ENCODE data around the gene SORBS1. TPM values are rescaled to one million over a fixed set of nuclear protein-coding genes. Genes with fewer than 3 reads are reported as not detected.

The SORBS1 gene
- total RNA-seq, 4 donors from 2014 or later, result 28.1 to 92.5 (median 41.7) TPM

GRCh38 chr10:95550073-95550672 is 11.0 kb downstream of the SORBS1 start:
- WGBS, result 80% methylated on average over 10 of the region's 10 CpGs
- Histone ChIP-seq H3K9me3 (no peaks in the 10 kb centered on the region), H3K27me3 (no peaks in the 10 kb centered on the region), H3K27ac (no peak overlapping the region), H3K4me1 (peaks cover 2% of the 10 kb centered on the region), H3K4me3 (no peak overlapping the region), H3K36me3 (no peaks in the 10 kb centered on the region)
- TF ChIP-seq POLR2AphosphoS5 (IDR thresholded peaks at IDR 0.05) (no peak), EP300 (IDR thresholded peaks at IDR 0.05) (no peak), CTCF (IDR thresholded peaks at IDR 0.05) (no peak), POLR2A (IDR thresholded peaks at IDR 0.05) (no peak)
- no peak for DNase-seq (ENCODE audit: low spot score in 2 of 2)

GRCh38 chr10:95547791-95548435 is 13.3 kb downstream of the SORBS1 start:
- TF ChIP-seq POLR2A (IDR thresholded peaks at IDR 0.05), result no peak
- no peak for TF ChIP-seq EP300 (IDR thresholded peaks at IDR 0.05)
- TF ChIP-seq CTCF (IDR thresholded peaks at IDR 0.05), result no peak
- no peak for TF ChIP-seq POLR2AphosphoS5 (IDR thresholded peaks at IDR 0.05)
- Histone ChIP-seq H3K4me1 (peaks cover 2% of the 10 kb centered on the region), H3K9me3 (no peaks in the 10 kb centered on the region), H3K27me3 (no peaks in the 10 kb centered on the region), H3K4me3 (no peak overlapping the region), H3K27ac (no peak overlapping the region), H3K36me3 (no peaks in the 10 kb centered on the region)
- no peak for DNase-seq (ENCODE audit: low spot score in 2 of 2)
- 94% methylated on average over 3 of the region's 3 CpGs for WGBS

- Histone ChIP-seq H3K9me3 (no peaks in the 10 kb centered on the region), H3K27ac (no peak overlapping the region), H3K4me1 (peaks cover 2% of the 10 kb centered on the region), H3K36me3 (no peaks in the 10 kb centered on the region), H3K4me3 (no peak overlapping the region), H3K27me3 (no peaks in the 10 kb centered on the region)
- TF ChIP-seq CTCF (IDR thresholded peaks at IDR 0.05), result no peak
- no peak for TF ChIP-seq EP300 (IDR thresholded peaks at IDR 0.05)
- TF ChIP-seq POLR2AphosphoS5 (IDR thresholded peaks at IDR 0.05), result no peak
- no peak for TF ChIP-seq POLR2A (IDR thresholded peaks at IDR 0.05)
- no peak for DNase-seq (ENCODE audit: low spot score in 2 of 2)
- 50% methylated on average over 3 of the region's 3 CpGs for WGBS
These were observed 14.0 kb downstream of the SORBS1 start for GRCh38 chr10:95547197-95547596.

GRCh38 chr10:95545981-95546380 is 15.2 kb downstream of the SORBS1 start:
- TF ChIP-seq POLR2A (IDR thresholded peaks at IDR 0.05), result no peak
- TF ChIP-seq EP300 (IDR thresholded peaks at IDR 0.05), result no peak
- TF ChIP-seq POLR2AphosphoS5 (IDR thresholded peaks at IDR 0.05), result no peak
- no peak for TF ChIP-seq CTCF (IDR thresholded peaks at IDR 0.05)
- Histone ChIP-seq H3K27me3 (no peaks in the 10 kb centered on the region), H3K36me3 (no peaks in the 10 kb centered on the region), H3K27ac (no peak overlapping the region), H3K4me1 (peaks cover 2% of the 10 kb centered on the region), H3K9me3 (no peaks in the 10 kb centered on the region), H3K4me3 (no peak overlapping the region)
- WGBS, result 94% methylated on average over 2 of the region's 2 CpGs
- no peak for DNase-seq (ENCODE audit: low spot score in 2 of 2)

GRCh38 chr10:95544783-95545500 is 16.2 kb downstream of the SORBS1 start:
- Histone ChIP-seq H3K4me3 (no peak overlapping the region), H3K4me1 (peaks cover 2% of the 10 kb centered on the region), H3K9me3 (no peaks in the 10 kb centered on the region), H3K36me3 (no peaks in the 10 kb centered on the region), H3K27ac (no peak overlapping the region), H3K27me3 (no peaks in the 10 kb centered on the region)
- 75% methylated on average over 12 of the region's 12 CpGs for WGBS
- DNase-seq (ENCODE audit: low spot score in 2 of 2), result no peak
- no peak for TF ChIP-seq POLR2A (IDR thresholded peaks at IDR 0.05)
- TF ChIP-seq CTCF (IDR thresholded peaks at IDR 0.05), result no peak
- TF ChIP-seq EP300 (IDR thresholded peaks at IDR 0.05), result no peak
- TF ChIP-seq POLR2AphosphoS5 (IDR thresholded peaks at IDR 0.05), result no peak

All from suprapubic skin (tissue), 4 donors.